Measurements from ENCODE around the gene ADCK1. TPM values are rescaled to one million over a fixed set of nuclear protein-coding genes. Genes with fewer than 3 reads are reported as not detected.

Gene ADCK1
- total RNA-seq, 4 donors from 2014 or later = 7.8 to 22.3 (median 12.6) TPM

- WGBS, 2 donors (ENCODE audit: low coverage in 1 of 2) = 97% methylated on average over 3 of the region's 3 CpGs; no CpG with 5 or more reads in 1 of the 2 donors
- DNase-seq = no peak
- in situ Hi-C loops (cut with MboI; ENCODE audit: low pct_ligation_motif_present in 1 of 4, low pct_unique_long_range_greater_than_20kb in 1 of 4, low sequenced_read_pairs in 3 of 4) = no loop called here
- no peaks in the 10 kb centered on the region for H3K36me3 ChIP-seq
- H3K9me3 ChIP-seq = no peaks in the 10 kb centered on the region
- H3K27me3 ChIP-seq = peaks cover 28% of the 10 kb centered on the region
- no peak overlapping the region for H3K27ac ChIP-seq
- intact Hi-C loops (cut with DNase I; ENCODE audit: low total_unique reads) = no loop called here
- no peak for TF ChIP-seq POLR2A (IDR thresholded peaks at IDR 0.05)
- no peak for TF ChIP-seq EP300 (IDR thresholded peaks at IDR 0.05; ENCODE audit: low read depth)
- no peak for TF ChIP-seq CTCF (IDR thresholded peaks at IDR 0.05)
- H3K4me1 ChIP-seq = peaks cover 0 to 7% (median 0%) of the 10 kb centered on the region in 4 donors
- no peak overlapping the region for H3K4me3 ChIP-seq
Observed at GRCh38 chr14:77964586-77964985, 164.7 kb downstream of the ADCK1 start.

GRCh38 chr14:77965050-77965449, 165.1 kb downstream of the ADCK1 start:
- no peak overlapping the region for H3K27ac ChIP-seq
- peaks cover 28% of the 10 kb centered on the region for H3K27me3 ChIP-seq
- H3K4me1 ChIP-seq = peaks cover 0 to 7% (median 0%) of the 10 kb centered on the region in 4 donors
- no peak for DNase-seq
- no peak for TF ChIP-seq CTCF (IDR thresholded peaks at IDR 0.05)
- TF ChIP-seq POLR2AphosphoS5 (IDR thresholded peaks at IDR 0.05) = no peak
- no peak for TF ChIP-seq POLR2A (IDR thresholded peaks at IDR 0.05)
- no peak for TF ChIP-seq EP300 (IDR thresholded peaks at IDR 0.05; ENCODE audit: low read depth)
- WGBS, 2 donors (ENCODE audit: low coverage in 1 of 2) = 86 to 87% methylated on average over 4 of the region's 4 CpGs
- in situ Hi-C loops (cut with MboI; ENCODE audit: low pct_ligation_motif_present in 1 of 4, low pct_unique_long_range_greater_than_20kb in 1 of 4, low sequenced_read_pairs in 3 of 4) (no loop called here), intact Hi-C loops (cut with DNase I; ENCODE audit: low total_unique reads) (no loop called here)
- no peak overlapping the region for H3K4me3 ChIP-seq
- H3K36me3 ChIP-seq = no peaks in the 10 kb centered on the region
- H3K9me3 ChIP-seq = no peaks in the 10 kb centered on the region

DNA sequence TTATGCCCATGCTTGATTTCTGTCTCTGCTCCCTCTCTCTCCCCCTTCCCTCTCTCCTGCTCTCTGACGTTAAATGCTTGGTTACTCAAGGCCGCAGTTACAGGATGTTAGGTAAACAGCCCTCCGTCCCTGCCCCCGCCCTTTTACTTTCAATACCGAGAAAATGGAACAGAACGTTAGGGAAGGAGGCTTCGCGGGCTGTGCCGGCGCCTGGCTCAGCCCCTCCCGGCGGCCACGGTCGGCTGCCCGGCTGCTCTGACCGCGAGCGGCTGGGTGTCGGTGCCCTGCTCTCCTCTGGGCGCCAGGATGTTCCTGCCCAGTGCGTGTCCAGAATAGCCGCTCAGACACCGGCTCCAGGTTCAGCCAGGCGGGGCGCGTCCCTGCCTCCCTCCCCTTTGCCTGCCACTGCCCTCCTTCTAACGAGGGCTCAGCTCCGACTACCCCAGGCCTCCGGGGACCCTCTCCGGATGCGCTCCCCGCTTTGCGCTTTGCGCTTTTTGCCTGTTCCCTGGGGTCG, 166.1 kb downstream of the ADCK1 start:
- H3K4me3 ChIP-seq = peak overlapping the region in 2 of 4 donors; percentile 10 to 44

GRCh38 chr14:77967110-77967509, 167.2 kb downstream of the ADCK1 start:
- Histone ChIP-seq H3K4me3 (no peak overlapping the region), H3K27ac (no peak overlapping the region), H3K36me3 (no peaks in the 10 kb centered on the region), H3K4me1 (peaks cover 0 to 7% (median 0%) of the 10 kb centered on the region in 4 donors), H3K27me3 (peaks cover 28% of the 10 kb centered on the region), H3K9me3 (no peaks in the 10 kb centered on the region)
- in situ Hi-C loops (cut with MboI; ENCODE audit: low pct_ligation_motif_present in 1 of 4, low pct_unique_long_range_greater_than_20kb in 1 of 4, low sequenced_read_pairs in 3 of 4) = no loop called here
- WGBS, 2 donors (ENCODE audit: low coverage in 1 of 2) = 84% methylated on average over 1 of the region's 1 CpG; no CpG with 5 or more reads in 1 of the 2 donors
- no peak for DNase-seq
- TF ChIP-seq POLR2AphosphoS5 (IDR thresholded peaks at IDR 0.05) (no peak), EP300 (IDR thresholded peaks at IDR 0.05; ENCODE audit: low read depth) (no peak), POLR2A (IDR thresholded peaks at IDR 0.05) (no peak), CTCF (IDR thresholded peaks at IDR 0.05) (no peak)
- intact Hi-C loops (cut with DNase I; ENCODE audit: low total_unique reads) = no loop called here

More for the DNA sequence above, 166.1 kb downstream of the ADCK1 start:
- DNase-seq = no peak
- WGBS, 2 donors (ENCODE audit: low coverage in 1 of 2) = 6 to 12% methylated on average over 2 to 31 of the region's 35 CpGs
- intact Hi-C loops (cut with DNase I; ENCODE audit: low total_unique reads) = no loop called here
- in situ Hi-C loops (cut with MboI; ENCODE audit: low pct_ligation_motif_present in 1 of 4, low pct_unique_long_range_greater_than_20kb in 1 of 4, low sequenced_read_pairs in 3 of 4) = no loop called here
- H3K9me3 ChIP-seq = no peaks in the 10 kb centered on the region
- peaks cover 0 to 7% (median 0%) of the 10 kb centered on the region in 4 donors for H3K4me1 ChIP-seq
- no peak for TF ChIP-seq POLR2A (IDR thresholded peaks at IDR 0.05)
- TF ChIP-seq EP300 (IDR thresholded peaks at IDR 0.05; ENCODE audit: low read depth) = no peak
- TF ChIP-seq POLR2AphosphoS5 (IDR thresholded peaks at IDR 0.05) = no peak
- no peak for TF ChIP-seq CTCF (IDR thresholded peaks at IDR 0.05)
- H3K27me3 ChIP-seq = peaks cover 28% of the 10 kb centered on the region
- H3K36me3 ChIP-seq = no peaks in the 10 kb centered on the region
- H3K27ac ChIP-seq = no peak overlapping the region

All from transverse colon (tissue), 4 donors.